Measurements from ENCODE around the gene CHTF8.

CHTF8 gene

GRCh38 chr16:69115837-69116236 is 16.6 kb downstream of the CHTF8 start:
- Histone ChIP-seq H3K4me3 (no peak overlapping the region), H3K27ac (peak overlapping the region in 1 of 21 experiments; percentile 5)

GRCh38 chr16:69115361-69115760 is 17.0 kb downstream of the CHTF8 start:
- H3K27ac ChIP-seq = no peak overlapping the region
- no peak overlapping the region for H3K4me3 ChIP-seq

- H3K27ac ChIP-seq = no peak overlapping the region
These were observed 17.4 kb downstream of the CHTF8 start for GRCh38 chr16:69114976-69115355.

GRCh38 chr16:69114346-69114975 is 17.9 kb downstream of the CHTF8 start:
- Histone ChIP-seq H3K4me3 (no peak overlapping the region), H3K27ac (no peak overlapping the region)

More at GRCh38 chr16:69114976-69115355, 17.4 kb downstream of the CHTF8 start:
- no peak overlapping the region for H3K4me3 ChIP-seq

GRCh38 chr16:69113216-69113615 is 19.2 kb downstream of the CHTF8 start:
- no peak overlapping the region for H3K27ac ChIP-seq
- H3K4me3 ChIP-seq = no peak overlapping the region

GRCh38 chr16:69112285-69113129 is 19.9 kb downstream of the CHTF8 start:
- peak overlapping the region in 2 of 21 experiments; percentile 16 to 30 for H3K27ac ChIP-seq
- H3K4me3 ChIP-seq = no peak overlapping the region

GRCh38 chr16:69111876-69112230 is 20.5 kb downstream of the CHTF8 start:
- Histone ChIP-seq H3K27ac (peak overlapping the region in 3 of 21 experiments; percentile 10 to 30 (median 16)), H3K4me3 (no peak overlapping the region)

GRCh38 chr16:69111216-69111875 is 21.0 kb downstream of the CHTF8 start:
- Histone ChIP-seq H3K4me3 (no peak overlapping the region), H3K27ac (peak overlapping the region in 1 of 21 experiments; percentile 10)

- Histone ChIP-seq H3K4me3 (peak overlapping the region in 1 of 7 experiments; percentile 65), H3K27ac (no peak overlapping the region)
These were observed 22.0 kb downstream of the CHTF8 start for GRCh38 chr16:69110406-69110805.

GRCh38 chr16:69109486-69110270 is 22.7 kb downstream of the CHTF8 start:
- H3K27ac ChIP-seq = peak overlapping the region in 1 of 21 experiments; percentile 41
- H3K4me3 ChIP-seq = peak overlapping the region in 1 of 7 experiments; percentile 65

- peak overlapping the region in 1 of 7 experiments; percentile 65 for H3K4me3 ChIP-seq
These were observed 23.5 kb downstream of the CHTF8 start for GRCh38 chr16:69108905-69109252.

GRCh38 chr16:69108064-69108904 is 24.1 kb downstream of the CHTF8 start:
- Histone ChIP-seq H3K4me3 (peak overlapping the region in 4 of 7 experiments; percentile 41 to 65 (median 62)), H3K27ac (peak overlapping the region in 2 of 21 experiments; percentile 75 to 91)

More at GRCh38 chr16:69108905-69109252, 23.5 kb downstream of the CHTF8 start:
- peak overlapping the region in 1 of 21 experiments; percentile 91 for H3K27ac ChIP-seq

- peak overlapping the region; percentile 41 to 65 (median 59) for H3K4me3 ChIP-seq
- H3K27ac ChIP-seq = peak overlapping the region in 7 of 21 experiments; percentile 29 to 91 (median 56)
These were observed 24.9 kb downstream of the CHTF8 start for GRCh38 chr16:69107316-69107962.

- Histone ChIP-seq H3K4me3 (peak overlapping the region; percentile 41 to 65 (median 59)), H3K27ac (peak overlapping the region in 11 of 21 experiments; percentile 7 to 91 (median 56))
These were observed 25.7 kb downstream of the CHTF8 start for GRCh38 chr16:69106491-69107315.

- peak within 1 kb of the TSS in 16 of 21 experiments; percentile 3 to 91 (median 56) for H3K27ac ChIP-seq
- peak within 1 kb of the TSS; percentile 44 to 65 (median 59) for H3K4me3 ChIP-seq
These were observed 26.7 kb downstream of the CHTF8 start, which contains the start of gene HAS3 for GRCh38 chr16:69105501-69106361. Gene HAS3, plus strand, starts transcription at chr16:69105653. Its CDS starts 3,743 bp downstream, at chr16:69109396.

GRCh38 chr16:69100071-69100691 is 32.2 kb downstream of the CHTF8 start:
- peak overlapping the region in 4 of 21 experiments; percentile 5 to 77 (median 28) for H3K27ac ChIP-seq

More at GRCh38 chr16:69100071-69100691, 32.2 kb downstream of the CHTF8 start:
- H3K4me3 ChIP-seq = no peak overlapping the region
